ENCODE measurements around the gene CACNB2. TPM values are rescaled to one million over a fixed set of nuclear protein-coding genes. Genes with fewer than 3 reads are reported as not detected.

Gene CACNB2
- total and polyA plus RNA-seq, 8 donors, result 4.9 to 11.1 (median 7.3) TPM

- Histone ChIP-seq H3K27me3 (no peaks in the 10 kb centered on the region), H3K4me1 (peaks cover 8 to 16% (median 12%) of the 10 kb centered on the region in 3 donors), H3K9me3 (no peaks in the 10 kb centered on the region), H3K27ac (no peak overlapping the region), H3K36me3 (no peaks in the 10 kb centered on the region), H3K4me3 (no peak overlapping the region)
- 51 to 54% methylated on average over 2 of the region's 2 CpGs for WGBS, 2 donors
- peak in 2 of 4 donors; percentile 6 to 13 for TF ChIP-seq CTCF (IDR thresholded peaks at IDR 0.05)
- DNase-seq (no peak), ATAC-seq (peak in 3 of 4 donors; percentile 30 to 57 (median 49)), FAIRE-seq (no peak)
- intact Hi-C loops (cut with DNase I), result no loop called here
Measured at GRCh38 chr10:18216482-18216881, 76.3 kb downstream of the CACNB2 start.

GRCh38 chr10:18217577-18217976 lies 77.4 kb downstream of the CACNB2 start:
- peak in 1 of 4 donors; percentile 52 for ATAC-seq
- no peak overlapping the region for H3K4me3 ChIP-seq
- no peak for DNase-seq
- no peaks in the 10 kb centered on the region for H3K27me3 ChIP-seq
- no peaks in the 10 kb centered on the region for H3K36me3 ChIP-seq
- H3K27ac ChIP-seq, result no peak overlapping the region
- 66 to 69% methylated on average over 2 of the region's 2 CpGs for WGBS, 2 donors
- H3K4me1 ChIP-seq, result peaks cover 2 to 15% (median 2%) of the 10 kb centered on the region in 3 donors
- no peaks in the 10 kb centered on the region for H3K9me3 ChIP-seq
- intact Hi-C loops (cut with DNase I), result no loop called here
- no peak for FAIRE-seq
- no peak for TF ChIP-seq CTCF (IDR thresholded peaks at IDR 0.05)

GRCh38 chr10:18219146-18219545 lies 78.9 kb downstream of the CACNB2 start:
- WGBS, 2 donors, result 85 to 93% methylated on average over 1 of the region's 1 CpG
- FAIRE-seq (no peak), ATAC-seq (no peak), DNase-seq (no peak)
- intact Hi-C loops (cut with DNase I), result no loop called here
- Histone ChIP-seq H3K9me3 (no peaks in the 10 kb centered on the region), H3K4me3 (no peak overlapping the region), H3K4me1 (peaks cover 0 to 9% (median 2%) of the 10 kb centered on the region in 3 donors), H3K36me3 (no peaks in the 10 kb centered on the region), H3K27ac (no peak overlapping the region), H3K27me3 (no peaks in the 10 kb centered on the region)
- TF ChIP-seq CTCF (IDR thresholded peaks at IDR 0.05), result no peak

GRCh38 chr10:18221123-18221522 lies 80.9 kb downstream of the CACNB2 start:
- H3K9me3 ChIP-seq, result no peaks in the 10 kb centered on the region
- no peaks in the 10 kb centered on the region for H3K27me3 ChIP-seq
- no peak for TF ChIP-seq CTCF (IDR thresholded peaks at IDR 0.05)
- H3K4me1 ChIP-seq, result peaks cover 0 to 9% (median 2%) of the 10 kb centered on the region in 3 donors
- FAIRE-seq, result no peak
- H3K27ac ChIP-seq, result no peak overlapping the region
- no peak for ATAC-seq
- H3K36me3 ChIP-seq, result no peaks in the 10 kb centered on the region
- WGBS, 2 donors, result 92 to 93% methylated on average over 4 of the region's 4 CpGs
- no peak for DNase-seq
- intact Hi-C loops (cut with DNase I), result loop anchor here in 2 of 3 donors (10.0 kb wide), 2 partner anchors 316 to 376 kb away; no protein-coding TSS in a partner anchor
- H3K4me3 ChIP-seq, result no peak overlapping the region

GRCh38 chr10:18221882-18222281 lies 81.7 kb downstream of the CACNB2 start:
- Histone ChIP-seq H3K4me3 (no peak overlapping the region), H3K9me3 (no peaks in the 10 kb centered on the region), H3K4me1 (peaks cover 0 to 9% (median 0%) of the 10 kb centered on the region in 3 donors), H3K27me3 (no peaks in the 10 kb centered on the region), H3K36me3 (no peaks in the 10 kb centered on the region), H3K27ac (no peak overlapping the region)
- WGBS, 2 donors, result 17 to 21% methylated on average over 4 of the region's 4 CpGs
- ATAC-seq, result peak; percentile 70 to 93 (median 82)
- FAIRE-seq, result no peak
- no peak for TF ChIP-seq CTCF (IDR thresholded peaks at IDR 0.05)
- DNase-seq, result peak in 3 of 6 donors; percentile 30 to 43 (median 30)
- intact Hi-C loops (cut with DNase I), result loop anchor here in 2 of 3 donors (10.0 kb wide), 2 partner anchors 317 to 377 kb away; no protein-coding TSS in a partner anchor

Measured in pancreas (tissue), 10 donors.